Measurements from ENCODE around the gene CNPY4. TPM values are rescaled to one million over a fixed set of nuclear protein-coding genes. Genes with fewer than 3 reads are reported as not detected.

CNPY4 gene
- total RNA-seq, 1 experiment from 2014 or later, result 10.4 TPM

- H3K4me1 Mint-ChIP-seq, result 0 out of 4 replicates have a peak, but pooled peaks cover 0 to 3% of the 10 kb centered on the region in 2 experiments
- Histone ChIP-seq H3K4me1 (ENCODE audit: insufficient read depth, low read length) (no peaks in the 10 kb centered on the region), H3K79me1 (ENCODE audit: insufficient read depth, low read depth, low read length, poor library complexity, severe bottlenecking) (no peaks in the 10 kb centered on the region), H3K18ac (ENCODE audit: insufficient read length, low read depth, low read length) (no peak overlapping the region), H3K23ac (ENCODE audit: insufficient read length, low read depth, low read length) (no peak overlapping the region), H3K9ac (ENCODE audit: extremely low read depth, insufficient read length, low read length) (no peak overlapping the region), H3K14ac (ENCODE audit: insufficient read depth, low read length) (no peak overlapping the region), H2AFZ (ENCODE audit: low read length) (no peak overlapping the region), H4K20me1 (ENCODE audit: control insufficient read depth, insufficient read depth, insufficient read length) (no peaks in the 10 kb centered on the region), H2BK12ac (ENCODE audit: insufficient read length, low read depth, low read length) (no peak overlapping the region), H3K27me3 (ENCODE audit: insufficient read depth, low read length) (no peaks in the 10 kb centered on the region), H2BK15ac (ENCODE audit: low read depth, low read length) (no peak overlapping the region), H2BK5ac (ENCODE audit: insufficient read length, low read length) (no peak overlapping the region), H4K91ac (ENCODE audit: insufficient read length, low read depth, low read length) (no peak overlapping the region), H4K5ac (ENCODE audit: insufficient read length, low read depth, low read length) (no peak overlapping the region), H3K23me2 (ENCODE audit: insufficient read length, low read depth, low read length, poor library complexity, severe bottlenecking) (no peaks in the 10 kb centered on the region), H3T11ph (ENCODE audit: low read length) (no peak overlapping the region), H4K8ac (replicated peaks; ENCODE audit: insufficient read length, low read depth, low read length) (no peak overlapping the region), H3K56ac (ENCODE audit: insufficient read length, low read depth, low read length) (no peak overlapping the region), H3K4me2 (ENCODE audit: insufficient read depth, insufficient read length, low read length) (no peak overlapping the region), H2AK5ac (ENCODE audit: insufficient read length, low read length) (no peak overlapping the region), H2BK20ac (ENCODE audit: low read depth, low read length, poor library complexity, severe bottlenecking) (no peak overlapping the region), H3K79me2 (ENCODE audit: insufficient read depth, low read length) (no peaks in the 10 kb centered on the region), H2BK120ac (ENCODE audit: low read depth, low read length, poor library complexity, severe bottlenecking) (no peak overlapping the region), H3K9me3 (ENCODE audit: control insufficient read depth, low read depth, low read length) (no peaks in the 10 kb centered on the region), H3K27ac (ENCODE audit: insufficient read length, low read depth, low read length) (no peak overlapping the region), H3K4ac (ENCODE audit: low read depth, low read length) (no peak overlapping the region)
- no CpG with 5 or more reads among the region's 12 CpGs for WGBS (ENCODE audit: extremely low coverage, insufficient read length, low lambda C conversion rate)
- no peak for DNase-seq
- no peak overlapping the region for H3K27ac Mint-ChIP-seq
- no peaks in the 10 kb centered on the region for H3K27me3 Mint-ChIP-seq (ENCODE audit: low read depth)
- H3K9me3 Mint-ChIP-seq, result no peaks in the 10 kb centered on the region
- peak; percentile 32; the same call in 1 of the 3 replicates for TF ChIP-seq CTCF (conservative IDR thresholded peaks at IDR 0.05)
- no peak overlapping the region for H3K4me3 Mint-ChIP-seq
- H3K36me3 Mint-ChIP-seq (ENCODE audit: insufficient read depth in 1 of 3, low read depth in 3 of 3), result peaks cover 68 to 89% (median 88%) of the 10 kb centered on the region in 3 experiments
These were observed 9.8 kb upstream of the CNPY4 start for GRCh38 chr7:100109521-100110163.

Measured in H9 (cell line).